ENCODE data around the gene NHLRC2.
A peak's percentile ranks its signal among the peaks of the same experiment; 100 is the strongest.

Gene NHLRC2

GRCh38 chr10:113953505-113954272 lies 99.2 kb downstream of the NHLRC2 start:
- no peak for DNase-seq (ENCODE audit: insufficient read length, low spot score)
- TF ChIP-seq POLR2A (IDR thresholded peaks at IDR 0.05; ENCODE audit: low read depth, low read length), result no peak

GRCh38 chr10:113954409-113954808 lies 99.9 kb downstream of the NHLRC2 start:
- FAIRE-seq (no peak), DNase-seq (ENCODE audit: insufficient read length, low spot score) (no peak)
- no peak for TF ChIP-seq POLR2A (IDR thresholded peaks at IDR 0.05; ENCODE audit: low read depth, low read length)

More at GRCh38 chr10:113953505-113954272, 99.2 kb downstream of the NHLRC2 start:
- FAIRE-seq, result no peak

DNA sequence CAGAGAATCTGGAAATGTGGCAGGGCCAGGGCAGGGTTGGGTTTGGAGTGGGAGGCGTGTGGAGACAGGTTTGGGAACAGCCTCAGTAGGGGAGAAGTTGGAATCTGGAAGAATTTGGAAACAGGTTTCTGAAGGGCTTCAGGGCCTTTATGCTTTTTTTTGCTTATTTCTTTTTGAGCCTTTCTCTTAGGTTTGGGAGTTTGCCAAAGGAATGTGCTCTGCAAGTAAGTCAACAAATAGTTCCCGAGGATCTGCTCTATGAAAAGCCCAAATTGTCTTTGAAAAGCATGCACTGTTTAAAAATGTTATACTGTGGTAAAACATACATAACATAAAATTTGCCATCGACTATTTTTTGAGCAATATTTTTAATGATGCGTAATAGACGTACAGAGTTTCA lies 102.6 kb downstream of the NHLRC2 start:
- no peak for TF ChIP-seq POLR2A (IDR thresholded peaks at IDR 0.05; ENCODE audit: low read depth, low read length)
- FAIRE-seq (no peak), DNase-seq (ENCODE audit: insufficient read length, low spot score) (no peak)

- FAIRE-seq, result peak; percentile 71
- TF ChIP-seq POLR2A (IDR thresholded peaks at IDR 0.05; ENCODE audit: low read depth, low read length), result no peak
- DNase-seq (ENCODE audit: insufficient read length, low spot score), result peak; percentile 70
Observed at GRCh38 chr10:113958631-113959382, 104.3 kb downstream of the NHLRC2 start.

DNA sequence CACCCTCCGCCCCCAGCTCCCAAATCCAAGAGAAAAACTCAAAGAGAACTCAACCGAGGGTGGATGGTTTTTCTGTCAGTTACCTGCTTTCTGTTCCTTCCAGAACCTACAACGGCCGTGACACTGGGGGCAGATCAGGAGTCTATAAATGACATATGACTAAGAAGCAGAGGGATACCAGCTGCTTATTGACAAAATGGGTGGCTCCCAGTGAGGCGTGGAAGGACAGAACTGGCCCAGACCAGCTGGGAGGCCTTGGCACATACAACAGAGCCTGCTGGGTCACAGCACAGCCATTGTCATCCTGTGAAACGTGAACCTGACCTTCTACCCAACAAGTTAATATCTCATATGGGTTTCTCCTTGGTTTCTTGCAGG lies 104.9 kb downstream of the NHLRC2 start:
- no peak for TF ChIP-seq POLR2A (IDR thresholded peaks at IDR 0.05; ENCODE audit: low read depth, low read length)
- no peak for FAIRE-seq
- no peak for DNase-seq (ENCODE audit: insufficient read length, low spot score)

GRCh38 chr10:113960617-113961181 lies 106.2 kb downstream of the NHLRC2 start:
- no peak for DNase-seq (ENCODE audit: insufficient read length, low spot score)
- FAIRE-seq, result no peak
- TF ChIP-seq POLR2A (IDR thresholded peaks at IDR 0.05; ENCODE audit: low read depth, low read length), result no peak

DNA sequence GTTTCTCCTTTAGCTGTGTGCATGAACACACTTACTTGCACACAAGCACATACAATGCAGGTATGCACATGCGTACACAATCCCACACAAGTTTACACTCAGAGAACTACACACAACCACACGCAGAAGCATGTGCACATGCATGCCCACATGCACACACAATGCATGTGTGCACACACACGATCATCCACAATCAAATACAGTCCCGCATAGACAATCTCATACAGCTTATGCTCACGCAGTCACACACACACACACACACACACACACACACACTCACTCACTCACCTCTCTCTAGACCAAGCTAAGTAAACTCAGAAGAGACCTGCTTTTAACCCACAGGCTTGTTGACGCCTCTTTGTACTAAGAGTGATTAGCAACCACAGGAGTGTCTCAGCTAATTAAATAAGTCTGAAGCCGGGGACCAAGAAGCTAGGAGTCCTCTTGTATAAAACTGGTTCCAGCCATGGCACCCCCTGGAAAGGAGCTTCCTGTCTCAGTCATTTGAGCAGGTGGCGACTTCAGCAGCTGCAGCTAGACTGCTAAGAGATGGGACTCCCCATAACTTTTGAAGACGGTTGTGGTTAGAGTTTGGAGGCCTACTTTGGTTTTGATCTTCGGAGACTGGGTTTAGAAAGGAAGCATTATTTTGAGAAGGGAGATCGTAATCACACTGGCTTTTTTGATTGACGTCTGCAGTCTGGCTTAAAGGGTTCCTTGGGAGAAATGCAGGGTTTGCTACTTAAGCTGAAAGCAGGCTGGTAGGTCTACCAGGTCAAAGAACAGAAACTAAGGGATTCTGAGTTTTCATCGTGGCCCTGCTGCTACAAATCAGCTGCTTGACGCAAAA lies 106.9 kb downstream of the NHLRC2 start:
- DNase-seq (ENCODE audit: insufficient read length, low spot score), result no peak
- FAIRE-seq, result no peak
- no peak for TF ChIP-seq POLR2A (IDR thresholded peaks at IDR 0.05; ENCODE audit: low read depth, low read length)

DNA sequence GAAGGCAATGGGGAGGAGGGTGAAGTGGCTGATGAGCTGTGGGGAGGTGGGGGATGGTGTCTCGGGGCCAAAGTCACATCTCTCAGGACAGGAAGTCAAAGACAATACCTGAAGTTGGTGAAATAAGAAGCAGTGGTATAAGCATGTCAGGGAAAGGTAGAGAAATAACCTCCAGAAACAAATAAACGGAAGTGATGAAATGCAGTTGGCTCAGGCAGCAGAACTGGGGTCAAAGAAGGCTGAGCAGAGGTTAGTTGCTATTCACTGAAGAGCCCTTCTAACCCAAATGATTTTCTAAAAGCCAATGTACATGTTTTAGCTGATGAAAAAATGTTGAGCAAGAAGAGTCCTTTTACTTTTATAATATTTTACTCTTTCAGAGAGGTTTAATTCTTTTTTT lies 110.6 kb downstream of the NHLRC2 start:
- no peak for FAIRE-seq
- DNase-seq (ENCODE audit: insufficient read length, low spot score), result no peak
- TF ChIP-seq POLR2A (IDR thresholded peaks at IDR 0.05; ENCODE audit: low read depth, low read length), result no peak

DNA sequence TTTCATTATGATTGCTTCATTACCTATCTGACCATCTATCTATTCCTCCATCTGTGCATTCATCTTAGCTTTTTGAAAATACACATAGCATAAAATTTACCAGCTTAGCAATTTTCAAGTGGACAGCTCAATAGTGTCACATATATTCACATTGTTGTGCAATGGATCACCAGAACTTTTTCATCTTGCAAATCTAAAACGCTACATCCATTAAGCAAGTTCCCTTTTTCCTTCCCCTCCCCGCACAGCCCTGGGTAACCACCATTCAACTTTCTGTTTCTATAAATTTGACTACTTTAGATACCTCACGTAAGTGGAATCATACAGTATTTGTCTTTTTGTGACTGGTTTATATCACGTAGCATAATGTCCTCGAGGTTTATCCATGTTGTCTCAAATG lies 111.2 kb downstream of the NHLRC2 start:
- FAIRE-seq (no peak), DNase-seq (ENCODE audit: insufficient read length, low spot score) (no peak)
- TF ChIP-seq POLR2A (IDR thresholded peaks at IDR 0.05; ENCODE audit: low read depth, low read length), result no peak

Data from H54 (cell line).